Karpas-422 (cell line): ENCODE results near the gene REEP2. TPM values are rescaled to one million over a fixed set of nuclear protein-coding genes. Genes with fewer than 3 reads are reported as not detected.

Experiments used
- DNase-seq: peaks from one replicate; pipeline ENCODE4 v3.0.0-alpha.2; 2015
- H2AFZ ChIP-seq: fragments of 200-600 bp; sonication (generic); 2 replicates; pipeline ENCODE4 v1.6.1; 2014; ENCODE audit warnings: antibody characterized with exemption, low read length, mixed read lengths
- H3K27ac ChIP-seq: fragments of 200-600 bp; sonication (generic); 2 replicates; pipeline ENCODE4 v1.5.1; 2014; ENCODE audit warnings: mild to moderate bottlenecking, low read length, moderate library complexity
- H3K27me3 ChIP-seq: fragments of 200-600 bp; sonication (generic); 2 replicates; pipeline ENCODE4 v1.6.1; 2014; ENCODE audit warnings: low read length, mixed read lengths
- H3K36me3 ChIP-seq: fragments of 200-600 bp; sonication (generic); 2 replicates; pipeline ENCODE4 v1.6.1; 2014; ENCODE audit warnings: low read length, mixed read lengths; ENCODE audit not compliant: insufficient read depth
- H3K4me1 ChIP-seq: fragments of 200-600 bp; sonication (generic); 2 replicates; pipeline ENCODE4 v1.6.1; 2014; ENCODE audit warnings: mild to moderate bottlenecking, low read length, mixed read lengths
- H3K4me2 ChIP-seq: fragments of 200-600 bp; sonication (generic); 2 replicates; pipeline ENCODE4 v1.6.1; 2014; ENCODE audit warnings: low read length, low read depth, mild to moderate bottlenecking; ENCODE audit not compliant: poor library complexity, severe bottlenecking
- H3K4me3 ChIP-seq: fragments of 200-600 bp; sonication (generic); 2 replicates; pipeline ENCODE4 v1.5.1; 2014; ENCODE audit warnings: mild to moderate bottlenecking, antibody characterized with exemption, low read length, mixed read lengths
- H3K79me2 ChIP-seq: fragments of 200-600 bp; sonication (generic); 2 replicates; pipeline ENCODE4 v1.6.1; 2014; ENCODE audit warnings: mild to moderate bottlenecking, low read length, mixed read lengths
- H3K9ac ChIP-seq: fragments of 200-600 bp; sonication (generic); 2 replicates; pipeline ENCODE4 v1.6.0; 2014; ENCODE audit warnings: low read length
- H3K9me2 ChIP-seq: fragments of 200-600 bp; sonication (generic), shearing (Covaris generic); replicated peaks from 2 replicates; pipeline ENCODE4 v1.6.0; 2014; ENCODE audit warnings: mild to moderate bottlenecking, low read length, moderate library complexity; ENCODE audit not compliant: insufficient read depth
- H3K9me3 ChIP-seq: fragments of 300-700, 200-600 bp; sonication (generic); 2 replicates; pipeline ENCODE4 v1.6.1; 2014; ENCODE audit warnings: low read length, mixed read lengths
- H4K20me1 ChIP-seq: fragments of 200-600 bp; sonication (generic); 2 replicates; pipeline ENCODE4 v1.6.1; 2014; ENCODE audit warnings: mild to moderate bottlenecking, antibody characterized with exemption, low read length, low read depth; ENCODE audit not compliant: insufficient read depth
- total RNA-seq: library from RNA; depleted of rRNA; stranded (reverse); fragments of >200 nt; shearing (Covaris generic); gene quantifications from 2 replicates; pipeline ENCODE4 v1.2.3, GENCODE V29; 2014; ENCODE audit warnings: low replicate concordance

The REEP2 gene
- total RNA-seq, 1 experiment from 2014 or later, result 1.8 TPM

DNA sequence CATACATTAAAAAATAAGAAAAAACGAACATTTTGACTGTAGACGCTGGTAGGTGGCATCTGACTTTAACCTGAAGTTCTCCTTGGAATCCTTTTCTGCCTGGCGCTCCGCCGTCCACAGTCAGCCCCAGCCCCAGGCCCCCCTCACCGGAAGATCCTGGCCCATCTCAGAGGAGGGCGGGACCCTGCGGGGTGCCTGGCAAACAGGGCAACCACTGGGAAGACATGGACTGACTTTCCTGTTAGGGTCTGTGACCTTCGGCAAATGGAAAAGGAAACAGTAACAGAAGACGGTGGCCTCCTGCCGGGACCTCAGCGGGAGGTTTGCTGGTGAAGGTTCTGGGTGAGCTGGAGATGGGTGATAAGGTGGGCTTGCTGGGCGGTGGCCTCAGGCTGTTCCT is 14.7 kb downstream of the REEP2 start:
- no peak overlapping the region for H3K27ac ChIP-seq
- H3K9me2 ChIP-seq, result no peaks in the 10 kb centered on the region
- H3K9ac ChIP-seq, result no peak overlapping the region
- H3K4me3 ChIP-seq, result no peak overlapping the region
- H2AFZ ChIP-seq, result no peak overlapping the region
- peaks cover 7% of the 10 kb centered on the region for H3K4me1 ChIP-seq
- no peak overlapping the region for H3K4me2 ChIP-seq
- H3K79me2 ChIP-seq, result no peaks in the 10 kb centered on the region
- no peaks in the 10 kb centered on the region for H3K36me3 ChIP-seq
- DNase-seq, result peak; percentile 9
- H3K9me3 ChIP-seq, result no peaks in the 10 kb centered on the region
- no peaks in the 10 kb centered on the region for H3K27me3 ChIP-seq
- no peaks in the 10 kb centered on the region for H4K20me1 ChIP-seq

DNA sequence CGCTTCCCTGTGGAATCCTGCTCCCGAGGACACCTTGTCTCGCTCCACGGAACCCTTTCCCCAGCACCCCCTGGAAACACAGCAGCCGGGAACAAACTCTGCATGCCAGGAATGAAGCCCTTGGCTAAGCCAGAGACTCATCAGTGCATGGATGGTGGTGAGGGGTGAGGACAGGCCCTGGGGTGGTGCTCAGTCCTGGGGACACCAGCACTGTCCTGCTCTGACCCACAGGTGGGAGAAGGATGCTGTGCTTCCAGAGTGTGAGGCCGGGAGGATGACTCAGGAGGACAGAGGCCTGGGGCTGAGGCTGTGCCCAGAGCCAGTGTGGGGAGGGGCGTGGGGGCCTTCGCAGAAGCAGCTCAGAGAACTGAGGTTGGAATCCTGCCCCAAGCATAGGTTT is 15.3 kb downstream of the REEP2 start:
- H3K4me2 ChIP-seq, result no peak overlapping the region
- no peaks in the 10 kb centered on the region for H3K36me3 ChIP-seq
- H4K20me1 ChIP-seq, result no peaks in the 10 kb centered on the region
- DNase-seq, result peak; percentile 20
- H3K27me3 ChIP-seq, result no peaks in the 10 kb centered on the region
- peaks cover 7% of the 10 kb centered on the region for H3K4me1 ChIP-seq
- no peaks in the 10 kb centered on the region for H3K9me3 ChIP-seq
- no peak overlapping the region for H3K27ac ChIP-seq
- no peak overlapping the region for H3K9ac ChIP-seq
- H3K9me2 ChIP-seq, result no peaks in the 10 kb centered on the region
- H2AFZ ChIP-seq, result no peak overlapping the region
- no peaks in the 10 kb centered on the region for H3K79me2 ChIP-seq
- H3K4me3 ChIP-seq, result no peak overlapping the region

DNA sequence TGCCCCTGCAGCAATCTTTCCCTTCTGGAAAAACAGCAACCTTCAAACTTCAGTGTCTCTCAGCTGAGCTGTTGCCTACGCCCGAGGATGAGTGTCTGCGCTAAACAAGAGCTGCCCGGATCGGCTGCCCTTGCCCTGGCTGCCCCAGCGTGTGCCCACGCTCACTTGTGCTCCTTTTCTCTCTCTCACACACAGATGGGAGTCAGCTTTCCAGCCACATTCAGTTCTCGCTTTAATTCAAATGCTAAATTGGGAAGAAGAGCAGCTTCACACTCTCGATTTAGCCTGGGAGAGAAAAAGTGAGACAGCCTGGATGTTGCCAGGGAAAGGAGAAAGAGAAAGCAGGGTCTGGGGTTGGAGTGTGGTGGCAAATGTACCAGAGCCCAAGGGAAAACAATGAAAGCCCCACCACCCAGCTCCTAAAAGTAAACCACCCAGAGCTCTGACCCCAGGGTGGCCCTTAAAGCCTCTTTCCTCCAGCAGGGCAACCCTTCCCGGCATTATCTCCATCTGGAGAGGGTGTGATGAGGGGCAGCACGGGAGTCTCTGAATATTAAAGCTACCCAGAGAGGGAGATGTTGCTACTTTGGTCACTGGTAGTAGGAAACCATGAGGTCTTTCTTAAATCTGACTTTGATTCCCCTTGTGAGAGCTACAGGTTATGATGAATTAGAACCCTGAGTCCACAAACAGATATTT is 16.5 kb downstream of the REEP2 start:
- no peak overlapping the region for H3K9ac ChIP-seq
- H3K36me3 ChIP-seq, result no peaks in the 10 kb centered on the region
- no peaks in the 10 kb centered on the region for H3K9me3 ChIP-seq
- no peaks in the 10 kb centered on the region for H3K4me1 ChIP-seq
- H3K4me2 ChIP-seq, result no peak overlapping the region
- no peak overlapping the region for H3K27ac ChIP-seq
- H3K27me3 ChIP-seq, result no peaks in the 10 kb centered on the region
- no peaks in the 10 kb centered on the region for H3K79me2 ChIP-seq
- DNase-seq, result peak; percentile 12
- no peak overlapping the region for H2AFZ ChIP-seq
- H3K9me2 ChIP-seq, result no peaks in the 10 kb centered on the region
- H4K20me1 ChIP-seq, result no peaks in the 10 kb centered on the region
- no peak overlapping the region for H3K4me3 ChIP-seq

DNA sequence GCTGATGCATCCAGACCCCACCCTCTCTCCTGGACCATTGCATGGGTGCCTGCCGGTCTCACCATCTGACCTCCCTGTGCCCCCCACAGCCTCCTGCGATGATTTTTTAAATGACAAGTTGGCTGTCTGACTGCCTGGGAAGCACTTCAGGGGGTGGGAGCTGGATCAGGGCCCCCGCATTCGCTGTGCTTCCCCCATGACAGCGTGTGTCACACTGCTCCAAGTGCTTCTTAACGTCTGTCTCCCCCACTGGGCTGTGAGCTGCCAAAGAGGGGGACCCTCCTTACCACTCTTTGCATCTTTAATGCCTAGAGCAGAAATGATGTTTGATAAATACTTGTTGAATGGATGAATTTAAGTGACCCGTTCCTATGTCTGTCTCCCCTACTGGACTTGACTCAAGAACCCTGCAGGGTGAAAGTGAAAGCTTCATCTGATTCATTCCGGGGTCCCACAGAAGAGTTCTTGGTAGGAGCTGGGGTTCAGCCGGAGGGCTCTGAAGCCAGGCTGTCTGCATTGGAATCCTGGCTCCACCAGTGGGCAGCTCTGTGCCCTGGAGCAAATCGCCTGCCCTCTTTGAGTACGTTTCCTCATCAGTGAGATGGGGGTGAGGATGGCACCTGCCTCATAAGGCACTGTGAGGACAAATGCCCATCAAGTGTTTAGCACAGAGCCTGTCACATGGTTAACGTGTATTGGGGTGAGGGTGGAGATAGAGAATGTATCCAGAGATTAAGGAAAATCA is 18.8 kb downstream of the REEP2 start:
- H3K27me3 ChIP-seq, result no peaks in the 10 kb centered on the region
- no peaks in the 10 kb centered on the region for H3K9me3 ChIP-seq
- peaks cover 2% of the 10 kb centered on the region; the same call in 1 of the 2 replicates for H3K4me1 ChIP-seq
- no peak overlapping the region for H3K9ac ChIP-seq
- peak; percentile 43 for DNase-seq
- no peaks in the 10 kb centered on the region for H3K36me3 ChIP-seq
- no peaks in the 10 kb centered on the region for H3K9me2 ChIP-seq
- no peaks in the 10 kb centered on the region for H4K20me1 ChIP-seq
- H3K79me2 ChIP-seq, result no peaks in the 10 kb centered on the region
- no peak overlapping the region for H3K4me2 ChIP-seq
- no peak overlapping the region for H3K27ac ChIP-seq
- H3K4me3 ChIP-seq, result no peak overlapping the region
- no peak overlapping the region for H2AFZ ChIP-seq

DNA sequence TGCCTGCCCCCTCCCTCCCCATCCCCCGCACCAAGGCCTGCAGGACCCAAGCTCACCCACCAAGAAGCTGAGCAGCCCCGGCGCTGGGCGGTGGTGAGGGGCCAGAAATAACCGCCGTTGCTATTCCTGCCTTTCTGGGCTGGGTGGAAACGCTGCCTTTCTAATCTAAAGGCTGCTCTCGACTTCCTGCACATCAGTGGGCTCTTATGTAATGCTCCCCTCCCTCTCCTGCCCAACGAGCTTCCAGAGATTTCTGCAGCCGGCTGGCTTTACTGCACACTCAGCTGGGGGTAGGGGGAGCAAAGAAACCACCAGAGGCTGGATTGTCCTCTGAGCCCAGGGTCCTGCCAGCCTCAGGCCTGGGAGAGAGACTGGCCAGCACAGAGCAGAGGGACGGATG is 19.5 kb downstream of the REEP2 start:
- no peaks in the 10 kb centered on the region for H3K9me2 ChIP-seq
- no peak overlapping the region for H3K27ac ChIP-seq
- H4K20me1 ChIP-seq, result no peaks in the 10 kb centered on the region
- no peak overlapping the region for H3K4me2 ChIP-seq
- H3K36me3 ChIP-seq, result no peaks in the 10 kb centered on the region
- no peak overlapping the region for H3K9ac ChIP-seq
- H2AFZ ChIP-seq, result no peak overlapping the region
- H3K79me2 ChIP-seq, result no peaks in the 10 kb centered on the region
- DNase-seq, result peak; percentile 32
- no peaks in the 10 kb centered on the region for H3K27me3 ChIP-seq
- H3K4me1 ChIP-seq, result peaks cover 4% of the 10 kb centered on the region
- no peaks in the 10 kb centered on the region for H3K9me3 ChIP-seq
- no peak overlapping the region for H3K4me3 ChIP-seq

DNA sequence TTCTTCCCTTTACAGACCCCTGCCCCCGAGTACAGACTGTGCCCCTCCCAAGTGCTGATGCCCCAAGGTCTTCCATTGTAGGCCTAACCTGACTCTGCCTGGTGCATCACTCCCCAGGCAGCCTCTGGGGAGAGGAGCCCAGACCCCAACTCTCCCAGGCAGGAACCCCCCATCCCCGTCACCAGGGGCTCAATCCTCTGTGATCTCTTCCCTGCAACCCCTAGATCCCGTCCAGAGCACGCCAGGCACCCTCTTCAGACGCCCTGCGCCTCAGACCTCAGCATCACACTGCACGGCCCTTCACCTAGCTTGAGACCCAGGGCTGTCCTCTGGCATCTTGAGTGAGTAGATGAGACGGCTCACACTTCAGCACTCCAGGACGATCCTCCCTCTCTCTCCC is 20.0 kb downstream of the REEP2 start:
- Histone ChIP-seq H4K20me1 (no peaks in the 10 kb centered on the region), H2AFZ (no peak overlapping the region), H3K4me2 (no peak overlapping the region), H3K36me3 (no peaks in the 10 kb centered on the region), H3K4me3 (no peak overlapping the region), H3K9me2 (no peaks in the 10 kb centered on the region), H3K9me3 (no peaks in the 10 kb centered on the region), H3K27ac (no peak overlapping the region), H3K79me2 (no peaks in the 10 kb centered on the region), H3K27me3 (no peaks in the 10 kb centered on the region), H3K4me1 (peaks cover 9% of the 10 kb centered on the region), H3K9ac (0 out of 2 replicates have a peak overlapping the region, but pooled peaks have one; percentile 13)
- no peak for DNase-seq

DNA sequence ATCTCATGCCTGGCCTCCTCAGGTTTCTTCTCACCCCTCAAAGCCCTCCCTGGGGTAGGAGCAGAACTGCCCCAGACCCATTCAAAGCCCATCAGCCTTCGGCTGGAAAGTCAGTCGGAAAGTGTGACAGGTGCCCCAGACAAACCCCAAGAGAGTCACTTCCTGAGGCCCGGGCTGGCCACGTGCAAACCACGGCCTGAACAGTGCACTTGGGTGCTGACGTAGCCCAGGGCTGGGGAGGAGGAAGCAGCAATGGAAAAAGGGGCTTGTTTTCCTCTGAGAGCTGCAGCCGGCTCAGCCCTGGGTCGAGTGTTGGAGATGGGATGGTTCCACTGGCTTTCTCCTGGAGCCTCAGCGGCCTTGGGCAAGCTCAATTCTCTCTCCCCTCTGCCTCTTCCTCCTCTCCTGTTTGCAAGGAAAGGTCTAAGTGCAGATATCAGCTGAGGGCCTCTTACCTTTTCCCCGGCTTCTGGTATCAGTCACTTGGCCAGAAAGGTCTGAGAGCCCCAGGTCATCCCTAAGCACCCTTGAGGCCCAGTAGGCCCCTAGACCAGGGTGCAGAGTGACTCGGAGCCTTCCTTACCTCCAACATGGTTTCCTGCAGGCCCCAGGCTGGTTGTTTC is 20.6 kb downstream of the REEP2 start:
- no peaks in the 10 kb centered on the region for H4K20me1 ChIP-seq
- H3K9me3 ChIP-seq, result no peaks in the 10 kb centered on the region
- no peaks in the 10 kb centered on the region for H3K36me3 ChIP-seq
- H3K4me2 ChIP-seq, result no peak overlapping the region
- DNase-seq, result no peak
- no peaks in the 10 kb centered on the region for H3K27me3 ChIP-seq
- no peak overlapping the region for H2AFZ ChIP-seq
- no peak overlapping the region for H3K27ac ChIP-seq
- H3K79me2 ChIP-seq, result no peaks in the 10 kb centered on the region
- peaks cover 12% of the 10 kb centered on the region for H3K4me1 ChIP-seq
- H3K9ac ChIP-seq, result 0 out of 2 replicates have a peak overlapping the region, but pooled peaks have one; percentile 13
- no peaks in the 10 kb centered on the region for H3K9me2 ChIP-seq
- H3K4me3 ChIP-seq, result no peak overlapping the region

DNA sequence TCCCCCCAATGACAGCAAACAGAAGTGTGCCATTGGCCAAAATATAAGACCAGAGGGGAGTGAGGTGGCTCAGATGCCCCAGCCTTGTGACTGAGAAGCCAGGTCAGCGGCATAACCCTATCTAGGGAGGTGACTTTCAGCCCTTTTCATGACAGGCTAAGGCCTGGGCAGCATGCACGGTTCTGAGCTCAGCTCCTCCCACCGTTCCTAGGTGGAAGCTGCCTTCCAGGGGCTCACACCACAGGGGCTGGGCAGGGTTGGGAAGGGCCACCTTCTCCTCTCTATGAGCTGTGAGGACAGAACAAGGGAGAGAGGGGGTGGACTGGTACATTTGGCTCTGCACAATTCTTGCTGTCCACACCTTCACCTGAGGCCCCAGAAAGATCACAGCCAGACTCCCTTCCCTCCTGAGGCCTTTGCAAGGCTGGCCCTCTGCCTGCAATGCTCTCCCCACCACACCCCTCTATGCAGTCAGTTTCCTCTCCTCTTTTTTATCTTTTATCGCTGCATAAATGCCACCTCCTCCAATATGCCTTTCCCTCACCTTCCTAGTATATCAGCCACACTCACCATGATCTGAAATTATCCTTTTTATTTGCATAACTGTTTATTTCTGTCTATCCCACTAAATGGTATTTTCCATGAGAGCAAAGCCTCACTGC is 21.3 kb downstream of the REEP2 start:
- Histone ChIP-seq H3K36me3 (no peaks in the 10 kb centered on the region), H3K4me3 (no peak overlapping the region), H3K4me2 (no peak overlapping the region), H4K20me1 (no peaks in the 10 kb centered on the region), H3K9me3 (no peaks in the 10 kb centered on the region), H3K27me3 (no peaks in the 10 kb centered on the region), H3K79me2 (no peaks in the 10 kb centered on the region), H3K27ac (no peak overlapping the region), H3K9me2 (no peaks in the 10 kb centered on the region), H3K4me1 (peaks cover 12% of the 10 kb centered on the region), H3K9ac (no peak overlapping the region), H2AFZ (no peak overlapping the region)
- DNase-seq, result no peak
